Measurements from ENCODE around the gene TOMM40. TPM values are rescaled to one million over a fixed set of nuclear protein-coding genes. Genes with fewer than 3 reads are reported as not detected.

The TOMM40 gene
- total and polyA plus RNA-seq, 9 of the 15 experiments (the other 6 are each of a cell fraction or from before 2014, with no cell fraction given): 0.89 to 290 (median 160) TPM

GRCh38 chr19:44890366-44891015, 563 bp upstream of the TOMM40 start (continued):
- TF ChIP-seq XRCC5 (IDR thresholded peaks at IDR 0.05; ENCODE audit: low read depth, low read length): peak; percentile 35; the same call in 1 of the 2 replicates
- no peak; the same call in 1 of the 2 replicates for TF ChIP-seq ZBTB7A (IDR thresholded peaks at IDR 0.05; ENCODE audit: borderline replicate concordance, control insufficient read depth, low read depth, low read length)
- peak; percentile 71; the same call in 1 of the 2 replicates for TF ChIP-seq MYC (IDR thresholded peaks at IDR 0.05; ENCODE audit: low read depth, low read length)
- 0 out of 2 replicates have a peak, but pooled peaks have one; percentile 32 for TF ChIP-seq MYC (CRISPR knock-in tag; IDR thresholded peaks at IDR 0.05; ENCODE audit: borderline replicate concordance, low read depth)
- TF ChIP-seq, protein P1, sequence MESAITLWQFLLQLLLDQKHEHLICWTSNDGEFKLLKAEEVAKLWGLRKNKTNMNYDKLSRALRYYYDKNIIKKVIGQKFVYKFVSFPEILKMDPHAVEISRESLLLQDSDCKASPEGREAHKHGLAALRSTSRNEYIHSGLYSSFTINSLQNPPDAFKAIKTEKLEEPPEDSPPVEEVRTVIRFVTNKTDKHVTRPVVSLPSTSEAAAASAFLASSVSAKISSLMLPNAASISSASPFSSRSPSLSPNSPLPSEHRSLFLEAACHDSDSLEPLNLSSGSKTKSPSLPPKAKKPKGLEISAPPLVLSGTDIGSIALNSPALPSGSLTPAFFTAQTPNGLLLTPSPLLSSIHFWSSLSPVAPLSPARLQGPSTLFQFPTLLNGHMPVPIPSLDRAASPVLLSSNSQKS (CRISPR knock-in tag; IDR thresholded peaks at IDR 0.05): no peak
- no peak for TF ChIP-seq HOMEZ (CRISPR knock-in tag; IDR thresholded peaks at IDR 0.05)
- TF ChIP-seq POLR2H (tag; IDR thresholded peaks at IDR 0.05; ENCODE audit: low read depth): peak; percentile 69
- peak; percentile 97 for TF ChIP-seq ELF1 (tag; IDR thresholded peaks at IDR 0.05)
- no peak; the same call in 1 of the 2 replicates for TF ChIP-seq MBD2 (IDR thresholded peaks at IDR 0.05; ENCODE audit: borderline replicate concordance, low read depth)
- TF ChIP-seq, protein P2, sequence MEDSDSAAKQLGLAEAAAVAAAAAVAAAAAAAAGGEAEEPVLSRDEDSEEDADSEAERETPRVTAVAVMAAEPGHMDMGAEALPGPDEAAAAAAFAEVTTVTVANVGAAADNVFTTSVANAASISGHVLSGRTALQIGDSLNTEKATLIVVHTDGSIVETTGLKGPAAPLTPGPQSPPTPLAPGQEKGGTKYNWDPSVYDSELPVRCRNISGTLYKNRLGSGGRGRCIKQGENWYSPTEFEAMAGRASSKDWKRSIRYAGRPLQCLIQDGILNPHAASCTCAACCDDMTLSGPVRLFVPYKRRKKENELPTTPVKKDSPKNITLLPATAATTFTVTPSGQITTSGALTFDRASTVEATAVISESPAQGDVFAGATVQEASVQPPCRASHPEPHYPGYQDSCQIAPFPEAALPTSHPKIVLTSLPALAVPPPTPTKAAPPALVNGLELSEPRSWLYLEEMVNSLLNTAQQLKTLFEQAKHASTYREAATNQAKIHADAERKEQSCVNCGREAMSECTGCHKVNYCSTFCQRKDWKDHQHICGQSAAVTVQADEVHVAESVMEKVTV (CRISPR knock-in tag; IDR thresholded peaks at IDR 0.05): 0 out of 2 replicates have a peak, but pooled peaks have one; percentile 34
- TF ChIP-seq HDAC2 (IDR thresholded peaks at IDR 0.05): peak; percentile 98
- TF ChIP-seq MEF2D (tag; conservative IDR thresholded peaks at IDR 0.05; ENCODE audit: low read depth): peak; percentile 95
- peak; percentile 75 for TF ChIP-seq HMGN3 (IDR thresholded peaks at IDR 0.05; ENCODE audit: borderline replicate concordance, extremely low read depth, insufficient read length, low read depth, low read length)
- TF ChIP-seq BCLAF1 (IDR thresholded peaks at IDR 0.05; ENCODE audit: borderline replicate concordance in 1 of 2, control insufficient read depth in 1 of 2, low read depth in 2 of 2, low read length in 1 of 2): peak in 1 of 2 experiments; percentile 67; a peak in 1 of 4 replicates
- TF ChIP-seq OTX1 (CRISPR knock-in tag; IDR thresholded peaks at IDR 0.05): peak; percentile 95
- TF ChIP-seq GATA2 (CRISPR knock-in tag; IDR thresholded peaks at IDR 0.05): no peak
- TF ChIP-seq GABPA (tag; conservative IDR thresholded peaks at IDR 0.05; ENCODE audit: low read depth): peak; percentile 91
- TF ChIP-seq TEAD2 (tag; IDR thresholded peaks at IDR 0.05): no peak

All from K562 (cell line).